K562 (cell line): ENCODE results near the gene PRKCSH. TPM values are rescaled to one million over a fixed set of nuclear protein-coding genes. Genes with fewer than 3 reads are reported as not detected.

Source experiments
- ARHGAP35 ChIP-seq: fragments of 450-650 bp; IDR thresholded peaks from 2 replicates; pipeline ENCODE4 v1.6.1; 2018; ENCODE audit not compliant: partially characterized antibody
- COPS2 ChIP-seq: fragments of 450-650 bp; conservative IDR thresholded peaks from 2 replicates; pipeline ENCODE4 v1.6.1; 2016; ENCODE audit warnings: mild to moderate bottlenecking, moderate library complexity
- ERF ChIP-seq: fragments of 450-650 bp; formaldehyde crosslinking; IDR thresholded peaks from 2 replicates; pipeline ENCODE4 v1.4.0; 2020; ENCODE audit warnings: mild to moderate bottlenecking, mixed read lengths
- FOXM1 ChIP-seq, 2 experiments: fragments of 450-650 bp in 1 of 2; sonication (generic) in 1 of 2; formaldehyde crosslinking in 1 of 2; IDR thresholded peaks; 2 replicates each; pipeline versions ENCODE4 v1.6.1 to v1.9.0; 2017 to 2022; ENCODE audit warnings: low read depth in 2 of 2, mild to moderate bottlenecking in 2 of 2, missing genetic modification reagents in 1 of 2, moderate library complexity in 1 of 2
- NKRF ChIP-seq: fragments of 450-650 bp; IDR thresholded peaks from 2 replicates; pipeline ENCODE4 v1.6.1; 2016; ENCODE audit warnings: borderline replicate concordance
- RBM15 ChIP-seq: fragments of 200-400 bp; formaldehyde crosslinking; IDR thresholded peaks from 2 replicates; pipeline ENCODE4 v1.6.1; 2018; ENCODE audit warnings: mild to moderate bottlenecking, low read length, moderate library complexity; ENCODE audit not compliant: insufficient read depth
- RUNX1 ChIP-seq: sonication (generic); IDR thresholded peaks from 2 replicates; pipeline ENCODE4 v1.6.1; 2016; ENCODE audit warnings: antibody characterized with exemption, low read depth
- ZNF184 ChIP-seq: sonication (generic); formaldehyde crosslinking; IDR thresholded peaks from 2 replicates; pipeline ENCODE4 v1.5.0; 2020; ENCODE audit warnings: missing genetic modification reagents
- ZNF239 ChIP-seq: fragments of 250-450 bp; sonication (Bioruptor Pico); IDR thresholded peaks from 2 replicates; pipeline ENCODE4 v1.4.0; 2020; ENCODE audit warnings: mild to moderate bottlenecking
- ZNF561 ChIP-seq: fragments of 450-650 bp; formaldehyde crosslinking; conservative IDR thresholded peaks from 2 replicates; pipeline ENCODE4 v1.4.0; 2020; ENCODE audit warnings: mild to moderate bottlenecking, moderate library complexity
- polyA plus RNA-seq, 8 experiments: library from polyadenylated mRNA; depleted of rRNA in 4 of 8; stranded (reverse) in 5 of 8; unstranded in 3 of 8; fragments of >200 nt; fragmentation: Nextera tagmentation in 2 of 8; fragmentation: Illumina TruSeq in 1 of 8; extraction: Ambion mirVana in 2 of 8; extraction: Trizol in 1 of 8; gene quantifications; 2 replicates each; pipeline versions ENCODE4 v1.2.1 to v1.2.3, GENCODE V29; 2011 to 2014; ENCODE audit warnings: inconsistent platforms in 1 of 8, missing spikeins in 1 of 8
- total RNA-seq, 7 experiments: library from RNA; depleted of rRNA in 6 of 7; stranded (reverse); fragments of >200 nt in 6 of 7; fragmentation: Illumina TruSeq in 2 of 7; extraction: Trizol in 2 of 7; gene quantifications; 2 replicates each; pipeline versions ENCODE4 v1.2.1 to v1.2.3, GENCODE V29; 2011 to 2021; ENCODE audit warnings: low replicate concordance in 1 of 7
- TF ChIP-seq, protein P1 (sequence below): IDR thresholded peaks from 3 replicates; pipeline ENCODE4 v1.6.1; 2011; ENCODE audit warnings: borderline replicate concordance, mild to moderate bottlenecking, moderate library complexity; ENCODE audit not compliant: insufficient read length; ENCODE audit errors: extremely low read depth
- TF ChIP-seq, protein P2 (sequence below): fragments of 250-450 bp; sonication (Bioruptor Pico); IDR thresholded peaks from 2 replicates; pipeline ENCODE4 v1.4.0; 2020; ENCODE audit warnings: mild to moderate bottlenecking, moderate library complexity, borderline replicate concordance
- TF ChIP-seq, protein P3 (sequence below): sonication (generic); formaldehyde crosslinking; IDR thresholded peaks from 2 replicates; pipeline ENCODE4 v1.8.0; 2023; ENCODE audit warnings: missing genetic modification reagents, mild to moderate bottlenecking, borderline replicate concordance

Gene PRKCSH
- total and polyA plus RNA-seq, 9 of the 15 experiments (the other 6 are each of a cell fraction or from before 2014, with no cell fraction given), result 2.3 to 297 (median 48.1) TPM

DNA sequence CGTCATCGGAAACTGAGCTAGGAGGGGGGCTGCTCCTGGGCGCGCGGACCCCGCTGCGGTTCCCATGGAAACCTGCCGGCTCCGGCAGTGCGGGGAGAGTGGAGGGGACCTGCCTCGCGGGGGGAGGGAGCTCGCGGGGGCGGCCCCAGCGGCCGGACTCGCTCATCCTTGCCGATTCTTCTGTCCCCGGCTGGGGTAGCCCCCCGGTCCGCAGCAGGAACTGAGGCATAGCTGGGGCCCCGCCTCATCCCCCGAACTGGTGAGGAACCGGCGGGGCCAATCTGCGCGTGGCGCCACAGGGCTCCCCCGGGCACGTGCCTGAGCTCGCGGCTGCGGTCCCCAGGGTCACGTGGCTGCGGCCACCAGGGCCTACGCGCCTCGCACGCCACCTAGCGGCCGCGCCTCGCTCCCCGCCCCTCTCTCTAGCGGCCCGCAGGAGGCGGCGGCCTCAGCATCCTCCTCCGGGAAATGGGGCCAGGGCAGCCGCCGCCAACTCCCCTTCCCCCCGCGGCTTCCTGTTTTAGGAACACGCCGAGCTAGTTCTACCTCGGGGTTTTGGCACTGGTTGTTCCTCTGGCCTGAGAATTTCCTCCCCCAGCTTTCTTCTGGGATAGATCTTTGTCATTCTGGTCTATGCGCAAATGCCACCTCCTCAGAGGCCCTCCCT lies 47.1 kb downstream of the PRKCSH start (continued):
- TF ChIP-seq, protein P1, sequence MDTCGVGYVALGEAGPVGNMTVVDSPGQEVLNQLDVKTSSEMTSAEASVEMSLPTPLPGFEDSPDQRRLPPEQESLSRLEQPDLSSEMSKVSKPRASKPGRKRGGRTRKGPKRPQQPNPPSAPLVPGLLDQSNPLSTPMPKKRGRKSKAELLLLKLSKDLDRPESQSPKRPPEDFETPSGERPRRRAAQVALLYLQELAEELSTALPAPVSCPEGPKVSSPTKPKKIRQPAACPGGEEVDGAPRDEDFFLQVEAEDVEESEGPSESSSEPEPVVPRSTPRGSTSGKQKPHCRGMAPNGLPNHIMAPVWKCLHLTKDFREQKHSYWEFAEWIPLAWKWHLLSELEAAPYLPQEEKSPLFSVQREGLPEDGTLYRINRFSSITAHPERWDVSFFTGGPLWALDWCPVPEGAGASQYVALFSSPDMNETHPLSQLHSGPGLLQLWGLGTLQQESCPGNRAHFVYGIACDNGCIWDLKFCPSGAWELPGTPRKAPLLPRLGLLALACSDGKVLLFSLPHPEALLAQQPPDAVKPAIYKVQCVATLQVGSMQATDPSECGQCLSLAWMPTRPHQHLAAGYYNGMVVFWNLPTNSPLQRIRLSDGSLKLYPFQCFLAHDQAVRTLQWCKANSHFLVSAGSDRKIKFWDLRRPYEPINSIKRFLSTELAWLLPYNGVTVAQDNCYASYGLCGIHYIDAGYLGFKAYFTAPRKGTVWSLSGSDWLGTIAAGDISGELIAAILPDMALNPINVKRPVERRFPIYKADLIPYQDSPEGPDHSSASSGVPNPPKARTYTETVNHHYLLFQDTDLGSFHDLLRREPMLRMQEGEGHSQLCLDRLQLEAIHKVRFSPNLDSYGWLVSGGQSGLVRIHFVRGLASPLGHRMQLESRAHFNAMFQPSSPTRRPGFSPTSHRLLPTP, result no peak
- no peak for TF ChIP-seq ZNF239 (CRISPR knock-in tag)
- TF ChIP-seq, protein P2, sequence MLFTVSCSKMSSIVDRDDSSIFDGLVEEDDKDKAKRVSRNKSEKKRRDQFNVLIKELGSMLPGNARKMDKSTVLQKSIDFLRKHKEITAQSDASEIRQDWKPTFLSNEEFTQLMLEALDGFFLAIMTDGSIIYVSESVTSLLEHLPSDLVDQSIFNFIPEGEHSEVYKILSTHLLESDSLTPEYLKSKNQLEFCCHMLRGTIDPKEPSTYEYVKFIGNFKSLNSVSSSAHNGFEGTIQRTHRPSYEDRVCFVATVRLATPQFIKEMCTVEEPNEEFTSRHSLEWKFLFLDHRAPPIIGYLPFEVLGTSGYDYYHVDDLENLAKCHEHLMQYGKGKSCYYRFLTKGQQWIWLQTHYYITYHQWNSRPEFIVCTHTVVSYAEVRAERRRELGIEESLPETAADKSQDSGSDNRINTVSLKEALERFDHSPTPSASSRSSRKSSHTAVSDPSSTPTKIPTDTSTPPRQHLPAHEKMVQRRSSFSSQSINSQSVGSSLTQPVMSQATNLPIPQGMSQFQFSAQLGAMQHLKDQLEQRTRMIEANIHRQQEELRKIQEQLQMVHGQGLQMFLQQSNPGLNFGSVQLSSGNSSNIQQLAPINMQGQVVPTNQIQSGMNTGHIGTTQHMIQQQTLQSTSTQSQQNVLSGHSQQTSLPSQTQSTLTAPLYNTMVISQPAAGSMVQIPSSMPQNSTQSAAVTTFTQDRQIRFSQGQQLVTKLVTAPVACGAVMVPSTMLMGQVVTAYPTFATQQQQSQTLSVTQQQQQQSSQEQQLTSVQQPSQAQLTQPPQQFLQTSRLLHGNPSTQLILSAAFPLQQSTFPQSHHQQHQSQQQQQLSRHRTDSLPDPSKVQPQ (CRISPR knock-in tag), result peak; percentile 97
- TF ChIP-seq RUNX1, result no peak
- TF ChIP-seq NKRF, result 0 out of 2 replicates have a peak, but pooled peaks have one; percentile 43
- TF ChIP-seq ARHGAP35, result no peak
- TF ChIP-seq ERF, result peak; percentile 72; the same call in 1 of the 2 replicates
- TF ChIP-seq ZNF561 (CRISPR knock-in tag), result no peak
- no peak for TF ChIP-seq RBM15
- TF ChIP-seq, protein P3, sequence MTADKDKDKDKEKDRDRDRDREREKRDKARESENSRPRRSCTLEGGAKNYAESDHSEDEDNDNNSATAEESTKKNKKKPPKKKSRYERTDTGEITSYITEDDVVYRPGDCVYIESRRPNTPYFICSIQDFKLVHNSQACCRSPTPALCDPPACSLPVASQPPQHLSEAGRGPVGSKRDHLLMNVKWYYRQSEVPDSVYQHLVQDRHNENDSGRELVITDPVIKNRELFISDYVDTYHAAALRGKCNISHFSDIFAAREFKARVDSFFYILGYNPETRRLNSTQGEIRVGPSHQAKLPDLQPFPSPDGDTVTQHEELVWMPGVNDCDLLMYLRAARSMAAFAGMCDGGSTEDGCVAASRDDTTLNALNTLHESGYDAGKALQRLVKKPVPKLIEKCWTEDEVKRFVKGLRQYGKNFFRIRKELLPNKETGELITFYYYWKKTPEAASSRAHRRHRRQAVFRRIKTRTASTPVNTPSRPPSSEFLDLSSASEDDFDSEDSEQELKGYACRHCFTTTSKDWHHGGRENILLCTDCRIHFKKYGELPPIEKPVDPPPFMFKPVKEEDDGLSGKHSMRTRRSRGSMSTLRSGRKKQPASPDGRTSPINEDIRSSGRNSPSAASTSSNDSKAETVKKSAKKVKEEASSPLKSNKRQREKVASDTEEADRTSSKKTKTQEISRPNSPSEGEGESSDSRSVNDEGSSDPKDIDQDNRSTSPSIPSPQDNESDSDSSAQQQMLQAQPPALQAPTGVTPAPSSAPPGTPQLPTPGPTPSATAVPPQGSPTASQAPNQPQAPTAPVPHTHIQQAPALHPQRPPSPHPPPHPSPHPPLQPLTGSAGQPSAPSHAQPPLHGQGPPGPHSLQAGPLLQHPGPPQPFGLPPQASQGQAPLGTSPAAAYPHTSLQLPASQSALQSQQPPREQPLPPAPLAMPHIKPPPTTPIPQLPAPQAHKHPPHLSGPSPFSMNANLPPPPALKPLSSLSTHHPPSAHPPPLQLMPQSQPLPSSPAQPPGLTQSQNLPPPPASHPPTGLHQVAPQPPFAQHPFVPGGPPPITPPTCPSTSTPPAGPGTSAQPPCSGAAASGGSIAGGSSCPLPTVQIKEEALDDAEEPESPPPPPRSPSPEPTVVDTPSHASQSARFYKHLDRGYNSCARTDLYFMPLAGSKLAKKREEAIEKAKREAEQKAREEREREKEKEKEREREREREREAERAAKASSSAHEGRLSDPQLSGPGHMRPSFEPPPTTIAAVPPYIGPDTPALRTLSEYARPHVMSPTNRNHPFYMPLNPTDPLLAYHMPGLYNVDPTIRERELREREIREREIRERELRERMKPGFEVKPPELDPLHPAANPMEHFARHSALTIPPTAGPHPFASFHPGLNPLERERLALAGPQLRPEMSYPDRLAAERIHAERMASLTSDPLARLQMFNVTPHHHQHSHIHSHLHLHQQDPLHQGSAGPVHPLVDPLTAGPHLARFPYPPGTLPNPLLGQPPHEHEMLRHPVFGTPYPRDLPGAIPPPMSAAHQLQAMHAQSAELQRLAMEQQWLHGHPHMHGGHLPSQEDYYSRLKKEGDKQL (CRISPR knock-in tag), result peak; percentile 99
- no peak for TF ChIP-seq FOXM1 (IDR thresholded peaks at IDR 0.05; ENCODE audit: low read depth)
- no peak for TF ChIP-seq FOXM1 (CRISPR knock-in tag; IDR thresholded peaks at IDR 0.05; ENCODE audit: low read depth)
- no peak for TF ChIP-seq COPS2
- TF ChIP-seq ZNF184 (CRISPR knock-in tag), result no peak
